Stomach (tissue), 9 donors: Measurements from ENCODE around the gene CD46. TPM values are rescaled to one million over a fixed set of nuclear protein-coding genes. Genes with fewer than 3 reads are reported as not detected.

ENCODE experiments used
- DNase-seq, 2 donors: peaks; one replicate each; pipeline versions ENCODE4 v3.0.0 to v3.0.0-alpha.2; 2013 to 2019
- H3K27ac ChIP-seq, 5 donors: fragments of 200-600 bp in 4 of 5; sonication (generic) in 4 of 5; one replicate each; pipeline ENCODE4 v1.5.1; 2013 to 2019; ENCODE audit warnings: mild to moderate bottlenecking in 1 of 5, moderate library complexity in 1 of 5
- H3K27me3 ChIP-seq, 3 donors: fragments of 200-600 bp; sonication (generic); one replicate each; pipeline ENCODE4 v1.5.1; 2017 to 2019; ENCODE audit warnings: mixed run types in 1 of 3
- H3K36me3 ChIP-seq, 4 donors: fragments of 200-600 bp; sonication (generic); 1 replicate in 3 of 4; 2 replicates in 1 of 4; pipeline ENCODE4 v1.5.1; 2016 to 2019
- H3K4me1 ChIP-seq, 4 donors: fragments of 200-600 bp; sonication (generic); one replicate each; pipeline ENCODE4 v1.5.1; 2016 to 2019
- H3K4me3 ChIP-seq, 4 donors: fragments of 200-600 bp; sonication (generic) in 3 of 4; one replicate each; pipeline ENCODE4 v1.5.1; 2016 to 2019; ENCODE audit warnings: mild to moderate bottlenecking in 1 of 4
- H3K9me3 ChIP-seq, 4 donors: fragments of 200-600 bp; sonication (generic); one replicate each; pipeline ENCODE4 v1.5.1; 2016 to 2019
- EP300 ChIP-seq: sonication (generic); formaldehyde crosslinking; IDR thresholded peaks from one replicate; pipeline ENCODE4 v1.6.1; 2017; ENCODE audit warnings: antibody characterized with exemption
- POLR2A ChIP-seq, 4 donors: fragments of 450-650 bp; IDR thresholded peaks; one replicate each; pipeline ENCODE4 v1.6.1; 2016; ENCODE audit warnings: antibody characterized with exemption in 4 of 4, control low read depth in 2 of 4, mild to moderate bottlenecking in 1 of 4, moderate library complexity in 1 of 4
- POLR2AphosphoS5 ChIP-seq, 3 donors: sonication (generic); formaldehyde crosslinking; IDR thresholded peaks; one replicate each; pipeline ENCODE4 v1.6.1; 2016; ENCODE audit warnings: antibody characterized with exemption in 3 of 3
- WGBS, 5 donors: extraction: QIAGEN DNeasy Blood & Tissue Kit in 3 of 5; methylation state at CpG; one replicate each; pipeline versions ENCODE4 v1.1.5 to v1.1.7; 2013 to 2018; 5-methylcytosine and 5-hydroxymethylcytosine counted together
- intact Hi-C: fragments of 100-400 bp; cut with DNase I; formaldehyde crosslinking; loops from one replicate; pipeline ENCODE4 v1.15.1; 2023; ENCODE audit warnings: low total_unique reads
- polyA plus RNA-seq, 3 donors: library from polyadenylated mRNA; stranded (reverse); fragments of 200-250 nt; gene quantifications; one replicate each; pipeline ENCODE4 v1.2.3, GENCODE V29; 2013
- total RNA-seq, 5 donors: library from RNA; depleted of rRNA; stranded (reverse); fragments of >200 nt; gene quantifications; one replicate each; pipeline versions ENCODE4 v1.1.0 to v1.2.3, GENCODE V29; 2014 to 2016
- TF ChIP-seq, protein P1 (sequence below), 7 experiments: fragments of 450-650 bp in 4 of 7; fragments of 200-600 bp in 3 of 7; sonication (generic) in 3 of 7; IDR thresholded peaks; one replicate each; pipeline ENCODE4 v1.5.1; 2016 to 2019; ENCODE audit warnings: antibody characterized with exemption in 7 of 7, control low read depth in 2 of 7, mild to moderate bottlenecking in 1 of 7
- donor health status: healthy with polysubstance abuse.
- donor health status: Bipolar disorder and iron deficiency.
- donor health status: healthy.

Gene CD46
- total and polyA plus RNA-seq, 8 donors: 25.2 to 424 (median 96.5) TPM

DNA sequence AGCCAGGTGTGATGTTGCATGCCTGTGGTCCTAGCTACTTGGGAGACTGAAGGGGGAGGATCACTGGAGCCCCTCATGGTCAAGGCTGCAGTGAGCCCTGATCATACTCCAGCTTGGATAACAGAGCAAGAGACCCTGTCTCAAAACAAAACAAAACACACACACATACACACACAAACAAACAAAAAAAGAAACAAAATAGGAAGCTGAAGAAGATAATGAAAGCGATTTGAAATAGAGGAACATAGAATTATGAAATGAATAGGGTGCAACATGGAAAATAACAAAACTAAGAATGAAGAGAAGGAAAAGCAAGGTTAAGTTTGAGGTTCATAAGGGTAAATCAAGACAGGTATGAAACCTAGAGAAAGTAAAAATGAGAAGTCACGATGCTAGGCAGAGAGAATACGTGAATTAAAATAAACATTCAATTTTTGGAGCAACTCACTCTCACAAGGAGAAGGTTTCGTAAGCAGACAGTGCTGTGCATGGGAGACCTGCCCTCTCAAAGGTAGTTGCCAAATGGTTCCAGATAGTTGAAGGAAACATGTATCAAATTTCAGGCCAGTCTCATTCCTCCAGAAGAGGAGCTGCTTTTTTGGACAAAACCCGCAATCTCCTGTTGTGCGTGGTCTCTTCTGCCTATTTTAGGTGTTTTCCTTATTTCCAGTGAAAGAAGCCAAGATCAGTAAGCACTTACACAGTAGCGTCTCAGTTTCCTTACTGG, 3.3 kb downstream of the CD46 start:
- no peak for DNase-seq
- Histone ChIP-seq H3K4me3 (no peak overlapping the region), H3K9me3 (no peaks in the 10 kb centered on the region), H3K4me1 (peaks cover 37 to 66% (median 57%) of the 10 kb centered on the region in 4 donors), H3K27ac (peak overlapping the region; percentile 2 to 94 (median 34)), H3K27me3 (no peaks in the 10 kb centered on the region), H3K36me3 (peaks cover 15 to 33% (median 31%) of the 10 kb centered on the region in 4 donors)
- intact Hi-C loops: no loop called here
- WGBS, 5 donors: 37 to 52% (median 41%) methylated on average over 7 of the region's 7 CpGs
- TF ChIP-seq POLR2AphosphoS5 (IDR thresholded peaks at IDR 0.05) (no peak), EP300 (no peak), POLR2A (IDR thresholded peaks at IDR 0.05) (no peak)
- TF ChIP-seq, protein P1, sequence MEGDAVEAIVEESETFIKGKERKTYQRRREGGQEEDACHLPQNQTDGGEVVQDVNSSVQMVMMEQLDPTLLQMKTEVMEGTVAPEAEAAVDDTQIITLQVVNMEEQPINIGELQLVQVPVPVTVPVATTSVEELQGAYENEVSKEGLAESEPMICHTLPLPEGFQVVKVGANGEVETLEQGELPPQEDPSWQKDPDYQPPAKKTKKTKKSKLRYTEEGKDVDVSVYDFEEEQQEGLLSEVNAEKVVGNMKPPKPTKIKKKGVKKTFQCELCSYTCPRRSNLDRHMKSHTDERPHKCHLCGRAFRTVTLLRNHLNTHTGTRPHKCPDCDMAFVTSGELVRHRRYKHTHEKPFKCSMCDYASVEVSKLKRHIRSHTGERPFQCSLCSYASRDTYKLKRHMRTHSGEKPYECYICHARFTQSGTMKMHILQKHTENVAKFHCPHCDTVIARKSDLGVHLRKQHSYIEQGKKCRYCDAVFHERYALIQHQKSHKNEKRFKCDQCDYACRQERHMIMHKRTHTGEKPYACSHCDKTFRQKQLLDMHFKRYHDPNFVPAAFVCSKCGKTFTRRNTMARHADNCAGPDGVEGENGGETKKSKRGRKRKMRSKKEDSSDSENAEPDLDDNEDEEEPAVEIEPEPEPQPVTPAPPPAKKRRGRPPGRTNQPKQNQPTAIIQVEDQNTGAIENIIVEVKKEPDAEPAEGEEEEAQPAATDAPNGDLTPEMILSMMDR (IDR thresholded peaks at IDR 0.05): no peak

GRCh38 chr1:207755846-207756693, 4.2 kb downstream of the CD46 start:
- no peak for DNase-seq
- TF ChIP-seq, protein P1 (IDR thresholded peaks at IDR 0.05): no peak
- no peak for TF ChIP-seq POLR2A (IDR thresholded peaks at IDR 0.05)
- TF ChIP-seq POLR2AphosphoS5 (IDR thresholded peaks at IDR 0.05): no peak
- TF ChIP-seq EP300: no peak
- H3K27me3 ChIP-seq: no peaks in the 10 kb centered on the region
- peaks cover 20 to 42% (median 39%) of the 10 kb centered on the region in 4 donors for H3K36me3 ChIP-seq
- peaks cover 36 to 57% (median 49%) of the 10 kb centered on the region in 4 donors for H3K4me1 ChIP-seq
- WGBS, 5 donors: 28 to 43% (median 30%) methylated on average over 2 of the region's 2 CpGs
- no peaks in the 10 kb centered on the region for H3K9me3 ChIP-seq
- no peak overlapping the region for H3K4me3 ChIP-seq
- intact Hi-C loops: no loop called here
- peak overlapping the region in 2 of 5 donors; percentile 34 to 61 for H3K27ac ChIP-seq

DNA sequence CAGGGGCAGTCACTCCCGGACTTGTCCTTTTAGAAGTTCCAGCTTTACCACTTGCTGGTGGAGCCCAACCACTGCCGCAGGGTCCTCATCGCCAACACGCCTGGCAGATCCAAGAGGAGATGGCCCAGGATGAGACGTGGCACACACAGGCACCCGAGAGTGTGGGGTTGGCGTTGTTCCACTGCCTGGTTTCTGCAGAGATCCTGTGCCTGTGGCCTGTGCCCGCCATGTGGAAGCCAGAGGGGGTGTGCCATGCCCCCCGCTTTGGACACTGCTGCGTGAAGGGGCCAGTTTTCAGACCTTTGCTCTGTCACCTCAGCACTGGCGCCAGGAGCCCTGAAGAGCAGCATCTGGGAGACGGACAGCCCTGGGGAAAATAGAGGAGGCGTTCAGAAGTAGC, 10.8 kb downstream of the CD46 start:
- H3K4me3 ChIP-seq: no peak overlapping the region
- no peaks in the 10 kb centered on the region for H3K27me3 ChIP-seq
- peaks cover 0 to 3% (median under 1%) of the 10 kb centered on the region in 4 donors for H3K4me1 ChIP-seq
- peaks cover 46 to 95% (median 94%) of the 10 kb centered on the region in 4 donors for H3K36me3 ChIP-seq
- DNase-seq: no peak
- H3K9me3 ChIP-seq: no peaks in the 10 kb centered on the region
- H3K27ac ChIP-seq: no peak overlapping the region
- WGBS, 5 donors: 95 to 98% (median 96%) methylated on average over 13 of the region's 13 CpGs
- intact Hi-C loops: no loop called here
- no peak for TF ChIP-seq POLR2AphosphoS5 (IDR thresholded peaks at IDR 0.05)
- TF ChIP-seq, protein P1 (IDR thresholded peaks at IDR 0.05): no peak
- TF ChIP-seq POLR2A (IDR thresholded peaks at IDR 0.05): no peak
- TF ChIP-seq EP300: no peak

- intact Hi-C loops: no loop called here
- no peak for DNase-seq
- Histone ChIP-seq H3K27me3 (no peaks in the 10 kb centered on the region), H3K4me1 (no peaks in the 10 kb centered on the region), H3K36me3 (peaks cover 46 to 95% (median 94%) of the 10 kb centered on the region in 4 donors), H3K4me3 (no peak overlapping the region), H3K27ac (no peak overlapping the region), H3K9me3 (no peaks in the 10 kb centered on the region)
- no peak for TF ChIP-seq EP300
- no peak for TF ChIP-seq POLR2A (IDR thresholded peaks at IDR 0.05)
- TF ChIP-seq, protein P1 (IDR thresholded peaks at IDR 0.05): no peak
- WGBS, 5 donors: 95 to 97% (median 95%) methylated on average over 6 to 10 of the region's 10 CpGs
Observed at GRCh38 chr1:207763091-207763490, 11.2 kb downstream of the CD46 start.
